ENCODE measurements around the gene CKM. TPM values are rescaled to one million over a fixed set of nuclear protein-coding genes. Genes with fewer than 3 reads are reported as not detected.
"Not testable (repeated sequence)": the region's sequence is repeated elsewhere in the genome, so short reads cannot be mapped to it uniquely, and the experiment has no call there.

CKM gene
- total RNA-seq, 4 donors from 2014 or later = 0.27 TPM; not detected in 3

DNA sequence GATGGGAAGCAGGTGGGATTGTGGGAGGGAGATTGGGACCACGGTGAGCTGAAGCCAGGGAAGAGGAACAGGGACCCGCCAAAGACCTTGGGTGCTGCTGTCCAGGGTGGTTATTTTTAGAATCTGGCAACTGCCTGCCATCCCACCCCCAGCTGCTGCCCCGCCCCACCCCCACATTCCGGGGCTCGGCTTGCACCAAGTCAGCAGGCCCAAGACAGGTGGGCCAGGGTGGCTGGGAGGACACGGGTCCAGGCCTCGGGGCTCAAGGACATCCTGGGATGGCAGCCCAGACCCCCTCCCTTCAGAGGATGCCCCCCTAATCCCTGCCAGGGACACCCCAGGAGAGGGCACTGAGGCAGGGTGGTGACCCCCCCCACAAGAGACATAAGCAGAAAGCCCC lies 827 bp downstream of the CKM start:
- 69 to 74% methylated on average over 3 to 7 of the region's 7 CpGs for WGBS, 2 donors
- H3K27me3 ChIP-seq = no peaks in the 10 kb centered on the region

DNA sequence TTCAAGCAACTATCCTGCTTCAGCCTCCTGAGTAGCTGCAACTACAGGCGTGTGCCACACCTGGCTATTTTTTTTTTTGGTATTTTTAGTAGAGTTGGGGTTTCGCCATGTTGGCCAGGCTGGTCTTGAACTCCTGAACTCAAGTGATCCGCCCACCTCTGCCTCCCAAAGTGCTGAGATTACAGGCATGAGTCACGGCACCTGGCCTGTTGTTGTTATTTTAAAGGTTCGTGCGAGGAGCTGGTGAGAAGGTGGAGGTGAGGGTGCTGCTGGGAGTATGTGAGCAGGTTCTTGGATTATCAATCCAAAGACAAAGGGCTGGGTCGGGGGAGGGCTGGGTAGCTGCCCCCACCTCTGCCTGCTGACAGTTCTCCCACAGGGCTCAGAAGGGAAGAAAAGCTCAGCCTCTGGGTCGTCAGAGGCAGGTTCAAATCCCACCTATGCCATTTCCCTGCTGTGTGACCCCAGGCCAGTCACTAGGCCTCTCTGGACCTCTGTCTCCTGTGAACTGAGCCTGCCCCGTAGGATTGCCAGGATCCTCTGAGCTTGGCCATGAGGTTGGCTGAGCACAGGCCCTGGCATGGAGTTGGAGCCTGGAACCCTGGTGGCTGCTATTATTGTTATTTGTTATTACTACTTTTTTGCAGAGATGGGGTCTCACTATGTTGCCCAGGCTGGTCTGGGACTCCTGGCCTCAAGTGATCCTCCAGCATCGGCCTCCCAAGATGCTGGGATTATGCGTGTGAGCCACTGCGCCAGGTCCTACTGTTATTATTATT lies 1.5 kb downstream of the CKM start:
- 78 to 82% methylated on average over 11 to 12 of the region's 12 CpGs for WGBS, 2 donors
- no peak overlapping the region for H3K27ac ChIP-seq
- H3K4me1 ChIP-seq = peaks cover 0 to 6% of the 10 kb centered on the region in 2 donors
- H3K27me3 ChIP-seq = no peaks in the 10 kb centered on the region
- intact Hi-C loops (cut with DNase I) = no loop called here
- no peak for TF ChIP-seq POLR2A (IDR thresholded peaks at IDR 0.05)
- TF ChIP-seq, protein P1, sequence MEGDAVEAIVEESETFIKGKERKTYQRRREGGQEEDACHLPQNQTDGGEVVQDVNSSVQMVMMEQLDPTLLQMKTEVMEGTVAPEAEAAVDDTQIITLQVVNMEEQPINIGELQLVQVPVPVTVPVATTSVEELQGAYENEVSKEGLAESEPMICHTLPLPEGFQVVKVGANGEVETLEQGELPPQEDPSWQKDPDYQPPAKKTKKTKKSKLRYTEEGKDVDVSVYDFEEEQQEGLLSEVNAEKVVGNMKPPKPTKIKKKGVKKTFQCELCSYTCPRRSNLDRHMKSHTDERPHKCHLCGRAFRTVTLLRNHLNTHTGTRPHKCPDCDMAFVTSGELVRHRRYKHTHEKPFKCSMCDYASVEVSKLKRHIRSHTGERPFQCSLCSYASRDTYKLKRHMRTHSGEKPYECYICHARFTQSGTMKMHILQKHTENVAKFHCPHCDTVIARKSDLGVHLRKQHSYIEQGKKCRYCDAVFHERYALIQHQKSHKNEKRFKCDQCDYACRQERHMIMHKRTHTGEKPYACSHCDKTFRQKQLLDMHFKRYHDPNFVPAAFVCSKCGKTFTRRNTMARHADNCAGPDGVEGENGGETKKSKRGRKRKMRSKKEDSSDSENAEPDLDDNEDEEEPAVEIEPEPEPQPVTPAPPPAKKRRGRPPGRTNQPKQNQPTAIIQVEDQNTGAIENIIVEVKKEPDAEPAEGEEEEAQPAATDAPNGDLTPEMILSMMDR (IDR thresholded peaks at IDR 0.05) = no peak
- DNase-seq = no peak
- no peaks in the 10 kb centered on the region for H3K9me3 ChIP-seq
- no peak overlapping the region for H3K4me3 ChIP-seq (replicated peaks in 1 of 3)
- no peaks in the 10 kb centered on the region for H3K36me3 ChIP-seq

More for the DNA sequence above, 827 bp downstream of the CKM start:
- TF ChIP-seq, protein P1 (IDR thresholded peaks at IDR 0.05) = no peak
- no peak for TF ChIP-seq POLR2A (IDR thresholded peaks at IDR 0.05)
- DNase-seq = no peak
- no peak overlapping the region for H3K4me3 ChIP-seq (replicated peaks in 1 of 3)
- H3K9me3 ChIP-seq = no peaks in the 10 kb centered on the region
- no peaks in the 10 kb centered on the region for H3K36me3 ChIP-seq
- intact Hi-C loops (cut with DNase I) = no loop called here
- H3K4me1 ChIP-seq = peaks cover 0 to 6% of the 10 kb centered on the region in 2 donors
- H3K27ac ChIP-seq = no peak overlapping the region

DNA sequence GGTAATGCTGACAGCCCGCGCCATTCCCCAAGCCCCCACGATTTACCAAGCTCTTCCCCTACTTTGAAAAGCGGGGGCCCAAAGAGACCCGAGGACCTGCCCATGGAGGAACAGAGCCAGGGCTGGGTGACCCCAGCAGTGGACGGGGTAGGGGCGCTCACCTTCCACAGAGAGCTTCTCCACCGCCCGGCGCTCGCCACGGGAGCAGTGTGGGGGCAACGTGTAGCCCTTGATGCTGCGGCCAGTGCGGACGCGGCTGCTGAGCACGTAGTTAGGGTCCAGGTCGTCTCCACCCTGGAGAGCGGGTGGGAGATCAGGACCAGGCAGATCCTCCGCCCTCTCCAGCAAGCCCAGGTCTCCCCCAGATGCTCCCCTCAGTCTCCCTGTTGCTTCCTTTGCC lies 7.4 kb downstream of the CKM start:
- no peak for DNase-seq
- no peaks in the 10 kb centered on the region for H3K27me3 ChIP-seq
- H3K4me1 ChIP-seq = no peaks in the 10 kb centered on the region
- H3K4me3 ChIP-seq (replicated peaks in 1 of 3) = no peak overlapping the region
- H3K36me3 ChIP-seq = no peaks in the 10 kb centered on the region
- 51 to 77% methylated on average over 8 to 10 of the region's 21 CpGs for WGBS, 2 donors
- TF ChIP-seq, protein P1 (IDR thresholded peaks at IDR 0.05) = no peak
- TF ChIP-seq POLR2A (IDR thresholded peaks at IDR 0.05) = no peak
- intact Hi-C loops (cut with DNase I) = no loop called here
- no peak overlapping the region for H3K27ac ChIP-seq
- H3K9me3 ChIP-seq = no peaks in the 10 kb centered on the region

DNA sequence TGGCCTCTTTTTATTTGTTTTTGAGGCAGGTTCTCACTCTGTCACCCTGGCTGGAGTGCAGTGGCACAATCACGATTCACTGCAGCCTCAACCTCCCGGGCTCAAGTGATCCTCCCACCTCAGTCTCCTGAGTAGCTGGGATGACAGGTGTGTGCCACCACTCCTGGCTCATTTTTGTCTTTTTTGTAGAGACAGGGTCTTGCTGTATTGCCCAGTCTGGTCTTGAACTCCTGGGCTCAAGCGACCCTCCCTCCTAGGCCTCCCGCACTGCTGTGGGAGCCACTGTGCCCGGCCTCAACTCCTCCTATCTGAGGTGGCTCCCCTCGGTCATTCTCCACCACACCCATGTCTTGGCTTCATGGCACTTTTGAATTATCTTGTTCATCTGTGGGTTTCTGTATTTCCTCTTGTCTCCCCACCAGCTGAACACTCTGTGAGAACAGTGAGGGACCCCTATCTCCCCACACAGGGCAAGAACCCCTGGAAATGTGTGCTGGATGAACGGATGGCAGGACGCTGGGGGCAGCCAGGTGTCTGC lies 7.9 kb downstream of the CKM start:
- Histone ChIP-seq H3K4me3 (replicated peaks in 1 of 3) (no peak overlapping the region), H3K27me3 (no peaks in the 10 kb centered on the region), H3K36me3 (no peaks in the 10 kb centered on the region), H3K27ac (no peak overlapping the region), H3K4me1 (no peaks in the 10 kb centered on the region), H3K9me3 (no peaks in the 10 kb centered on the region)
- no peak for DNase-seq
- TF ChIP-seq, protein P1 (IDR thresholded peaks at IDR 0.05) = no peak
- no peak for TF ChIP-seq POLR2A (IDR thresholded peaks at IDR 0.05)
- 82 to 83% methylated on average over 8 of the region's 8 CpGs for WGBS, 2 donors
- intact Hi-C loops (cut with DNase I) = no loop called here

DNA sequence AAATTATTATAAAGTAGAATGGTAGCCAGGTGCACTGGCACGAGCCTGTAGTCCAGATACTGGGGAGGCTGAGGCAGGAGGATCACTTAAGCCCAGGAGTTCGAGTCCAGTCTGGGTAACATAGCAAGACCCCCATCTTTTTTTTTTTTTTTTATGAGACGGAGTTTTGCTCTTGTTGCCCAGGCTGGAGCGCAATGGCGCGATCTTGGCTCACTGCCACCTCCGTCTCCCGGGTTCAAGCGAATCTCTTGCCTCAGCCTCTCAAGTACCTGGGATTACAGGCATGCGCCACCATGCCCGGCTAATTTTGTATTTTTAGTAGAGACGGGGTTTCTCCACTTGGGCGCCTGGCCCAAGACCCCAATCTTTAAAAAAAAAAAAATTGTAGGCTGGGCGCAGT lies 10.4 kb downstream of the CKM start:
- H3K4me1 ChIP-seq; DNase-seq; H3K36me3 ChIP-seq; H3K27me3 ChIP-seq; H3K27ac ChIP-seq; H3K9me3 ChIP-seq; H3K4me3 ChIP-seq (replicated peaks in 1 of 3); intact Hi-C loops (cut with DNase I): not testable (repeated sequence)
- 51 to 69% methylated on average over 14 of the region's 14 CpGs for WGBS, 2 donors

All from thyroid gland (tissue), 4 donors.